GM21529 (cell line): Measurements from ENCODE around the gene HIRA.

ENCODE experiments used
- ATAC-seq: cut with Tn5 transposase; IDR thresholded peaks from one replicate; pipeline ENCODE4 v1.9.1; 2021; ENCODE audit not compliant: unreplicated experiment

Gene HIRA, protein sequence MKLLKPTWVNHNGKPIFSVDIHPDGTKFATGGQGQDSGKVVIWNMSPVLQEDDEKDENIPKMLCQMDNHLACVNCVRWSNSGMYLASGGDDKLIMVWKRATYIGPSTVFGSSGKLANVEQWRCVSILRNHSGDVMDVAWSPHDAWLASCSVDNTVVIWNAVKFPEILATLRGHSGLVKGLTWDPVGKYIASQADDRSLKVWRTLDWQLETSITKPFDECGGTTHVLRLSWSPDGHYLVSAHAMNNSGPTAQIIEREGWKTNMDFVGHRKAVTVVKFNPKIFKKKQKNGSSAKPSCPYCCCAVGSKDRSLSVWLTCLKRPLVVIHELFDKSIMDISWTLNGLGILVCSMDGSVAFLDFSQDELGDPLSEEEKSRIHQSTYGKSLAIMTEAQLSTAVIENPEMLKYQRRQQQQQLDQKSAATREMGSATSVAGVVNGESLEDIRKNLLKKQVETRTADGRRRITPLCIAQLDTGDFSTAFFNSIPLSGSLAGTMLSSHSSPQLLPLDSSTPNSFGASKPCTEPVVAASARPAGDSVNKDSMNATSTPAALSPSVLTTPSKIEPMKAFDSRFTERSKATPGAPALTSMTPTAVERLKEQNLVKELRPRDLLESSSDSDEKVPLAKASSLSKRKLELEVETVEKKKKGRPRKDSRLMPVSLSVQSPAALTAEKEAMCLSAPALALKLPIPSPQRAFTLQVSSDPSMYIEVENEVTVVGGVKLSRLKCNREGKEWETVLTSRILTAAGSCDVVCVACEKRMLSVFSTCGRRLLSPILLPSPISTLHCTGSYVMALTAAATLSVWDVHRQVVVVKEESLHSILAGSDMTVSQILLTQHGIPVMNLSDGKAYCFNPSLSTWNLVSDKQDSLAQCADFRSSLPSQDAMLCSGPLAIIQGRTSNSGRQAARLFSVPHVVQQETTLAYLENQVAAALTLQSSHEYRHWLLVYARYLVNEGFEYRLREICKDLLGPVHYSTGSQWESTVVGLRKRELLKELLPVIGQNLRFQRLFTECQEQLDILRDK

DNA sequence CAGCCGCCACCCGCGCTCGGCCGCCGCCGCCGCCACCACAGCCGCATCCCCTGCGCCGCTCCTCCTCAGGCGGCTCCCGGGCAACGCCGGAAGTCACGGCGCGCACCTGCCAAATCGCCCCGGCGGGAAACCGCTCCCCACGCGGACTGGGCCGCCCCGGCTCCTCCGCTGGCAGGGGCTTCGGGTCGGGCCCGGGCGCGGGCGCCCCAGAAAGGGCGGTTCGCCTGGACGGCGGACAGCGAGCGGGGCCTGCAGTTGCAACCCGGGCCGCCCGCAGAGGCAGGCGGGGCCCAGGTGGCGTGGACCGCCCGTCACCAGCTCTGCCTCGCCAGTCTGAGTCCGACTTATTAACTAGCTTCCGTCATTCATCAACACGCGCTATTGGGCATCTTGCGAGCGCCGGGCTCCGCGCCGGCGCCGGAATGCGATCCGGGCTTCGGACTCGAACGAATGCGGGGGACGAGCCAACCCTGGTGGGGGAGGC lies at the start of gene HIRA:
TSS of gene HIRA (minus strand) at position 85 of the 484 bp plus-strand sequence. CDS start 257 bp downstream, outside the sequence.
- peak; percentile 41 for ATAC-seq

DNA sequence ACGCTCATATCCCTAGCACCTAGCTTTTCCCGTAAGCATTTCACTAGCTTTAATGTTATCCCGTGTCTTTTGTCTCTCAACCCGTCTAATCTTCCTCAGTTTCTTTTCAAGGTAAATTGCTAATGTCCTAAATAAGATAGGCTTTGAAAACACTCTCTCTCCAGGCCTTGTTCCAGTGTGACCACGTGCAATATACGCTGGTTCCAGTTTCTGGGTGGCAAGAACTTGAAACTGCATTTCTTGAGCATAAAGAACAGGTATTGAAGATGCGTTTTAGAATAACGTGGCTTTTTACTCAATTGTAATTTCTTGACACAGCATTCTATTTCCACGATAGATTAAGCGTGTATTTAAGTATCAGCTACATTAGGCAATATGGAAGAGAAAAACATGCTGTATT lies 49.3 kb upstream of the HIRA start:
- no peak for ATAC-seq

DNA sequence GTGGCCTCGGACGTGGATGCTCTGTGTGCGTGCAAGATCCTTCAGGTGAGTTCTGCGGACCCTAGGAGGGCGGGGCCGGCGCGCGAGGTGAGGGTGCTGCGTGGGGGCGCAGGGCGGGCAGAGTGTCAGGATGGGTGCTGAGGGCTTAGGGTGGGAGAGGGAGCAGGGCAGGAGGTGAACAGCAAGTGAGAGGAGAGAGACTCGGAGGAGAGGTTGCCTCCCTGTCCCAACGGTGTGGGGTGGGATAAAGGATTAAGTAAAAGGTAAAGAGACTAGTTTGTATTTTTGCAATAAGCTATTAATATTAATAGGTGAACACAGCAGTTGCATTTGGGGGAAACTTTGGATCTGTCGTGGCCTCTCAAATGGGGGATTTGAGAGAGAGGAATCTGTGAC lies 48.6 kb upstream of the HIRA start:
- no peak for ATAC-seq

DNA sequence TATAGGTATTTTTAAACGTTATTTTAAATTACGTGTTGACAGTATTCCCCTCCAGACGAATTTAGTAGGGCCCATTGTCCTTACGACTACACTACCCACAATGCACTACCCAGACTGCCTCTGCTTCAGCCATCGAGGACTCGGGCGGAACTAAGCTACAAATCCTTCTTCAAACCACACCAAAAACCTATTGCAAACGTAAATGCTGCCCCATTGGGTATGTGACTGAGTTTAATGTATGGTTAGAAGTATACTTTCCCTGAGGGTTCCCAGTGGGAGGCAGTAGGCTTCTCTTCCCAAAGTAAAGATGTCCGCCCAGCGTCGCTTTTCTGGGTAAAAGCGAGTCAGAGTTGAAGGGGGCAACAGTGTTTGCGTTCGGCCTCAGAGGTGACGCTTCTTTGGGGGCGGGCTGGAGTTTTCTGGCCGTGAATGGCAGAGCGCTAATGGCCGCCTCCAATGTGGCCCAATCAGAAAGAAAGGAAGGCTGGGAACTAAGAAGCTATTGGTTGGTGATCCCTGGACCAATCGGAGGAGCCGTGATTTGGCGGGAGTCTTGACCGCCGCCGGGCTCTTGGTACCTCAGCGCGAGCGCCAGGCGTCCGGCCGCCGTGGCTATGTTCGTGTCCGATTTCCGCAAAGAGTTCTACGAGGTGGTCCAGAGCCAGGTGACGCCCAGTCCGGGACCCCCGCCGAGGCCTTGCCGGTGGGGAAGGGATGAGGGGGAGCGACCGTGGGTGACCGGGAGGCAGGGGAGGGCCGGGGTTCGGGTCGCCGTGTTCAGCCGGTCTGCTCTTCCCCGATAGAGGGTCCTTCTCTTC lies 48.0 kb upstream of the HIRA start, which contains the start of gene CDC45:
TSS of gene CDC45 (plus strand) at position 566 of the 818 bp plus-strand sequence. CDS start at position 615, 49 bp downstream.
- ATAC-seq, result peak; percentile 78

DNA sequence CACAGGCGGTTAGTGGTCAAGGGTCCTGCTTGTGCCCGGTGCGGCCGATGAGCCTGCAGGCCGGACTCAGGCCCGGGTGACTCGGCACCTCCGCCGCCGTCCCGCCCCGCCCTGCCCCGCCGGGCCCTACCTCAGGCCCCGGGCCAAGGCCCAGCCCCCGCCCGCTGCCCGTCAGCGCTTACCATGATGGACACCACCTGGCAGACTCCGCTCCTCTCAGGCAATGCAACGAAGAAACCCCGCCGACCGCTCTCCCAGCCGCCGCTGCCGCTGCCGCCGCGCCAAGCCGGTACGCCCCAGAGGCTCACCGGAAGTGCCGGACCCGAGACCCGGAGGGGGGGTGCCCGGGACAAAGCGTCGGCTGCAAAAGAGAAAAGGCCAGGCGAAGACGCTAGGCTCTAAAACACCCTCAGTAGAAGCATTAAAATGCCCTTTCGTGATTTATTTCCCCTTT lies 47.4 kb upstream of the HIRA start, which contains the start of gene UFD1:
TSS of gene UFD1 (minus strand) at position 293 of the 454 bp plus-strand sequence. CDS start at position 185, 108 bp downstream.
- ATAC-seq, result peak; percentile 42

DNA sequence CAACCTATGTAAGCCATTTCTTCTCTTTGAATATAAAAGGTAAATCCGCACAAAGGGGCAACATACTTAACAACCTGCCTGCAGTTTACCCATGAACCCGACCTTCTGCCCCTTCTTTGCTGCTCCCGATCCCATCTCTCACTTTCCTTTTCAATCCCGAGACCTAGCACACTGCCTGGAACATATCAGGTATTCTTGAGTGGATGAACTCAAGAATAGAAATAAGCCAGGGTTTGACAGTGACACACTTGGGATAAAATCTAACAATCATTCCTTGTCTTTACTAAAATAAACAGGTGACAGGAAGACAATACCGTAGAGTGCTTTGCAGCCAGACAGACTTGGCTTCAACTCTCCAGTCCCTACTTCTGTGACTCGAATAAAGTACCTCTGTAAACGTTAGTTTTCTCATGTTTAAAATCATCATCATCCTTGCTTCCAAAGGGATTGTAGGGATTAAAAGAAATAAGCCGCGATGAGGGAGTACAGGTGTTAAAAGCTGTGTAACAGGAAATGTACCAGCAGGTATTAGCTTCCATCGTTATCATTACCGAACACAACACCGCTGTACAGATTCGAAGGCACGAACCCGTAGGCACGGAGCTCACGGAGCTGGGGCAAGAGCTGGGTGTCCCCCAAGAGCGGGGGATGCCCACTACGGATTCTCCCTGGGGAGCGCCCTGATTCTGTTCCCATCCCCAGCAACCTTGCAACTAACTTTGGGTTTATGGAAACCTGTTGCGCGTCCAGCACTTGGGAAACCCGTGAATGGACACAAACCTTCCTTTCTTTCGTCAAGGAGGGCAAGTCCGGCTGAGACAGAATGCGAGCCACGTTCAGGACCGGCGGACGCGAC lies 46.7 kb upstream of the HIRA start:
- no peak for ATAC-seq

DNA sequence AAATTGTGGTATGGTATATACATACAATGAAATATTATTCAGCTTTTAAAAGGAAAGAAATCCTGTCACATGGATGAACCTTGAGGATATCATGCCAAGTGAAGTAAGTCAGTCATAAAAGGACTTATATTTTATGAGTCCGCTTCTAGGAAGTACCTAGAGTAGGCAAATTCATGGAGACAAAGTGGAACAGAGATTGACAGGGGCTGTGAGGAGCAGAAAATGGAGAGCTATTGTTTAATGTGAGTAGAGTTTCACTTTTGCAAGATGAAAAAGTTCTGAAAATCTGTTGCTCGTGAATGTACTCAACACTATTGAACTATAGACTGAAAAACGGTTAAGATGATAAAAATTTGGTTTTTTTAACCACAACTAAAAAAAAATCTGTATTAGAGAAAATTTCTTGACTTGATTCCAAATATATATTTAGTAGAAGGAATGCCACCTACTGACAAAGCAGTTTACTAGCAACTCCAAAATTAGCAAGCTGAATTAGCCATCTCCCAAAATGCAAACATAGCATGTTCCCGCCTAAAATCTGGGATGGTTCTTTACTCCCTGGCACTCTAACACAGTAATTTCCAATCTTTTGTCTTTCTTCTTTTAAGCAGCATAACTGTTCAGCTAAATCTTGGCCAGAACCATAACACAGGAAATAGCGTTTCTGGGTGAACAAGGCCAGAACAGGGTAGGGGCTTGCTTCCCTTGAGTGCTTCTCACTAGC lies 46.0 kb upstream of the HIRA start:
- ATAC-seq, result no peak

DNA sequence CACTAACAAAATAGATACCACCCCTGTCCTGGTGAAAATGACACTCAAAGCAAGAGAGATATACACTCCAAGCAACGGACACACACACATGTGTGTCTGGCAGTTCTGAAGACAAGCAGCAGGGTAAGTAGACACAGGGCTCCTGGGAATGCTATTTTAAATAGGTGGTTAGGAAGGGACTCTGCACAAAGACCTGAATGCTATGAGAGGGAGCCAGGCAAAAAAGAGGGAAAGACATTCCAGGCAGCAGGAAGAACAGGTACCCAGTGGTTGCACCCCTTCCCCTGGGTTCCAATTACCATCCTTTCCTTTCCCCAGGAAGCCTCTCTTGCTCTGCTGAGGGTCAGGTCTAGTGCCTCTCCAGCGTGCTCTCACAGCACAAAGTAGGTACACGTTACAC lies 44.5 kb upstream of the HIRA start:
- ATAC-seq, result no peak

DNA sequence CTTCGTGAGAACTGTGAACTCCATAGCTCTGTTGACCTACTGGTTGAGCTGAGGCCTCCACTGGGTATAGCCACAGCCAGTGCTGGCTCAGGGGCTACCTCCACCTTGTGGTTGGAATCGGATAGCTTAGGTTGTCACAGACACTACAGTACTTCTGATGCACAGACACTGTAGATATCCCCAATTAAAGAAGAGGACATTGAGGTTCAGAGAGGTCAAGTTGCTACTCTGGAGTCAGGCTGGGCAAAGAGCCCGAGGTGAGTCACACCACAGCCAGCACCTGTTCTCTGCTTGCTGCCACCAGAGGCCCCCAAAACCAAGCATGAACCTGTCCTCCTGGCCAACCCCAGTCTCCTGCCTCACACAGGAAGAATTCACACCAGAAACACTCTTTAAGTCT lies 42.0 kb upstream of the HIRA start:
- ATAC-seq, result no peak

DNA sequence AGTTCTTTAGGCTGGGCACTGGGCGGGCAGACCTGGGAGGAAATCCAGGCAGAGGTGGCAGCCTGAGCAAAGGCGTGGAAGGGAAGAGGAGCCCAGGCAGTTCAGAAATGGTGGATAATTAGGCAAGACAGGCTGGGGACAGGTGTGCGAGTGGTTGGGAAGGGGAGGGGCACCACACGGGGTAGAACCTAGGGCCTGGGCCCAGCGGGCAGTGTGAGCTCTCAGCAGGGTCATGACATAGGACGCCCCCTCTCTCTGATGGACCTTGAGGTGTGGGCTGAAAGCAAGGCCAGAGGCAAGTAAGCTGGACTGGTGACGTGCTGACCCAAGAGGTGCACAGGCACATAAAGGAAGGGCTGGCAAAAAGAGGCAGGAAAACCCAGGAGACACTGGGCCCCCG lies 40.7 kb upstream of the HIRA start:
- ATAC-seq, result no peak

DNA sequence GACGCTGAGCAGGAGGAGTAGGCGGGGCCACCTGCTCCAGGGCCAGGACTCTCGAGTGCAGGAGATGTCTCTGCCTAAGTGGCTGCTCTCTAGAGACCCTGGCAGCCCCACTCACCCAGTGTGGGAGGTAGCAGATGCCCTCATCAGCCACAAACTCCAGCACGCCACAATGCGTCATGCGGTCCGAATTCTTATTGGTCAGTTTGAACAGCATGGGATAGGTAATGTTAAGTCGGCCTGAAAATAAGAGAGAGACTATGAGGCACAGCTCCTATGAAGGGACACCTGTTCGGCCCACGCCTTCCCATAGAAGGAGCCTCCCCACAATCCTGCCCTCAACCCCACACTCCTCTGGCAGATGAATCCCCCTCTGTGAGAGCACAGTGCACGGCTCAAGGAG lies 40.0 kb upstream of the HIRA start:
- ATAC-seq, result no peak

DNA sequence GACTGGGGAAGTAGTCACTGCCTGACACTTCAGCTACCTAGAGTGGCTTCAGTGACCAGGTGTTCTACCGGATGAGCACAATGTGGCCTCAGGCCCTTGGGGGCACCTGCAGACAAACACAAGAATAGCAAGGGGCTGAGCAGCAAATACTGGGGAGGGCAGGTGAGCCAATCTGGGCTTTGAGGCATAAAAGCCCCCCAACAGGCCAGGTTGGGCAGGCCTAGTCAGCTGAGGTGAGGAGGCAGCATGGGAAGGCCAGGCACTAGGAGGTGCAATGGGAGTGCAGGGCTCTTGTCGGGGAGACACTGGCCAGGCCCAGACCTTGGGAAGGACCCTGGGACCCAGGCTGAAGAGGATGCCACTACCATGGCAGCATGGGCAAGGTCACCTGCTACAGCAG lies 38.5 kb upstream of the HIRA start:
- ATAC-seq, result no peak

DNA sequence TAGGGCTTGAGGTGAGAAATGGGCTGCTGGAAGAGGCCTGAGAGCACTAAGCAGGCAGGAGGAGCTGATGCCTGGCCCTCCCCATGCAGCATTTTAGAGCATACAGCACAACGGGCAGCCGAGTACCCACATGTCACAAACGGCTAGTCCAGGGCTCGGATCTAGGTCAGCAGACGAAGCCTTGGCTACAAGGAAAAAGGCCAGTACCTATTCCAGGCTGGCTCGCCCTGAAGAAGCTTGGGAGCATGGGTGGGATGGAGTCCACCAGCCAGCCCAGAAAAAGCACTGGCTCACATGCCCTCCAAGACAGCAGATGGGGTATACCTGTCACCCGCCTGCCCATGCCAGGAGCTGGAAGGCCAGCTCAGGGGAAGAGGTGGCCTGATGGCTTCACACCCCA lies 37.9 kb upstream of the HIRA start:
- no peak for ATAC-seq

DNA sequence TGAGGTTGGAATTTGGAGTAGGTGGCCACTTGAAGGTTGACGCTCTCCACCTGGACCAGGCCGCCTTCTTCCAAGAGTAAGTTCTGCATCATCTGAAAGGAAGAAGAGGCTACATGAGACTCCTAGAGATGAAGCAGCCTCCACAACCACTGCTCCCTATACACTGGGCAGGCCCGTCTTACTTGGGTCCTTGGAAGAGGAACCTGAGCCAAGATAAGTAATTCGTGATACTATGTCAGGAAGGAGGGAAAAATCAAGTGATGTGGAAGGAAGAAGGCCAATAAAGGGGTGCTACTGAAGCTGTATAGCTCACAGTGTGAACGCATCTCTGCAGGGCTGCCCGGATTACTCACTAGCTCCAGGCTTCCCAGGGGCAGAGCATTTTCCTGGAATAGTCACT lies 36.4 kb upstream of the HIRA start:
- no peak for ATAC-seq

DNA sequence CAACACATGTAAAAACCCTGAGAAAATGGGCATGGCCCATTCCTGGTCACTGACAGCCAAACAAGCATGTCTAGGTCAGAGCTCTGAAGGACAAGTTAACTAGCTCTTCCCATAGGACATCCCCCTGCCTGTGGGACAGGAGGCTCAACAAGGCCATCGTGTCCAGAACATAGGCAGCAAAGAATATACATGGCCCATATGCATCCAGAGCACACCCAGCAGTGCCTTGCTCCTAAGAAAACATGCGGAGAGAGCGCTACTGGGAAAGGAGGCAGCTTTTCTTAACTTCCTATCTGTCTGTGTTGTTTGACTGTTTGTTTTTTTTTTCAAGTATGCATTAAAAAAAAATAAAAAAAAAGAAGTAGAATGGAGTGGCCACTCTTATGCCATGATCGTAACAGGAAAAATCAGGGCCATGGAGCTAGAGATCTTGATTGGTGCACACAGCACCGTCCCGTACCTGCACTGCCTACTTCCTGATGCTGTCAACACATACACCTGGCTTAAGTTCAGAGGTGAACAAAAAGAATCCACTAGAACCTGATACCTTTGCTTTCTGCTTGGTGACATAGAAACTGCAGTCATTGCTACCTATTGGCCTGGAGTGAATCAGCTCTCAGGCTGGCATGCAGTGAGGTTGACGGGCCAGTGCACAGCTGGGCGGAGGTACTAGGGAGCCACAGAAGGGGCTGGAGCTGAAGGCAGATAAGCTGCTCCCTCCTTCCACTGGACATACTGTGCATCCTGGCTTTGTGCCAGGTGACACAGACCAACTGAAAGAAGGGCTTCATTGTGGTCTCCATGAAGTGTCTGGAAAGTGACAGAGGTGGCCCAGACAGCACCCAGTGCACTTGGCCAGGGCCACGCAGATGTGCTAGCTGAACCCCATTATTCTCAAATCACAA lies 35.6 kb upstream of the HIRA start:
- ATAC-seq, result no peak

DNA sequence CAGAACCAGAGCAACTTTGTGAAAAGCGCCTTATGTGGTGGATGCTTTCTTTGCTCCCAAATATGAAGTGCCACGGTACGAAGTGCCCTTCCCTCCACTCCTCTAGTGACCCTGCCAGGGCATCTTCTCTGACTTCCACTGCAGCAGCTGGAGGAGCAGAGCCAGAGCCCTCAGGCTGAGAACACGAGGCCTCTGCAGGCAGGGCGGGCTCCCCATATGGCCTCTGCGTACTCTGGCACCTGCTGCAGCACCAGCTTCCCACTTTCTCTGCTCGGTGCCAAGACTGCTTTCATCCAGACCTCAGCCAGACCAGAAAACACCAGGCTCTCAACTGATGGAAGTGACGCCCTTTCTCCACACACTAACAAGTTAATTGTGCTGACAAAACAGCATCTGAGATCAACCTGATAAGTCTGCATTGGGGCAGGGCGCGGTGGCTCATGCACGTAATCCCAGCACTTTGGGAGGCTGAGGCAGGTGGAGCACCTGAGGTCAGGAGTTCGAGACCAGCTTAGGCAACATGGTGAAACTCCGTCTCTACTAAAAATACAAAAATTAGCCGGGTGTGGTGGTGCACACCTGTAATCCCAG lies 34.7 kb upstream of the HIRA start:
- ATAC-seq, result no peak

DNA sequence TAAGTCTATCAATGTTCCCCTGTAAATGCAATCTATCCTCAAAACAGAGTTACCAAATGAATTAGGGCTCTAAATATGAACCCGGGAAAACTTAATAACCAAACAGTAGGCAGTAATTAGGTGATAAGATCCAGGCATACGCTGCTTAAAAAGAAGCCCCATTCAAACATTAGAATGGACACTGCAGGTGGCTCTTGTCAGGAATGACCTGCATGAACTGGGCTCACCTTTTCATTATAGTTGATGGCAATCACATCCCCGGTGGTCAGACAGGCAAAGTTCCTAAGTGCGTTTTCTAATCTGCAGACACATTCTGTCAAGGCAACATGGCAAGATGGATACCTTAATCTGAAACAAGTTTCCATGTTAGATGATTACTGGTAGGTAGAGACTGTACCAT lies 33.4 kb upstream of the HIRA start:
- no peak for ATAC-seq
